H1 (cell line): ENCODE results near the gene SPEN. TPM values are rescaled to one million over a fixed set of nuclear protein-coding genes. Genes with fewer than 3 reads are reported as not detected.

ENCODE experiments used
- CREB1 ChIP-seq: IDR thresholded peaks from 2 replicates; pipeline ENCODE4 v1.6.1; 2012; ENCODE audit warnings: inconsistent platforms
- POLR2AphosphoS5 ChIP-seq: IDR thresholded peaks from 2 replicates; pipeline ENCODE4 v1.6.1; 2011; ENCODE audit warnings: low read depth, low read length
- polyA plus RNA-seq, 7 experiments: library from polyadenylated mRNA; depleted of rRNA in 3 of 7; stranded (reverse) in 5 of 7; unstranded in 2 of 7; fragments of >200 nt in 5 of 7; fragments of 200-250 nt in 2 of 7; gene quantifications; 1 replicate in 5 of 7; 2 replicates in 1 of 7; 4 replicates in 1 of 7; pipeline versions ENCODE4 v1.2.1 to v1.2.3, GENCODE V29; 2011 to 2013; ENCODE audit warnings: missing spikeins in 2 of 7, mixed read lengths in 2 of 7
- total RNA-seq: library from RNA; stranded (reverse); fragmentation: NEBNext Ultra II Directional; extraction: Animal tissue kit (Norgen Biotek cat#: 25700); gene quantifications from 2 replicates; pipeline ENCODE4 v1.2.1, GENCODE V29; 2021

Gene SPEN
- total and polyA plus RNA-seq, 2 of the 8 experiments (the other 6 are each of a cell fraction or from before 2014, with no cell fraction given), result 12.5 to 52.1 TPM

DNA sequence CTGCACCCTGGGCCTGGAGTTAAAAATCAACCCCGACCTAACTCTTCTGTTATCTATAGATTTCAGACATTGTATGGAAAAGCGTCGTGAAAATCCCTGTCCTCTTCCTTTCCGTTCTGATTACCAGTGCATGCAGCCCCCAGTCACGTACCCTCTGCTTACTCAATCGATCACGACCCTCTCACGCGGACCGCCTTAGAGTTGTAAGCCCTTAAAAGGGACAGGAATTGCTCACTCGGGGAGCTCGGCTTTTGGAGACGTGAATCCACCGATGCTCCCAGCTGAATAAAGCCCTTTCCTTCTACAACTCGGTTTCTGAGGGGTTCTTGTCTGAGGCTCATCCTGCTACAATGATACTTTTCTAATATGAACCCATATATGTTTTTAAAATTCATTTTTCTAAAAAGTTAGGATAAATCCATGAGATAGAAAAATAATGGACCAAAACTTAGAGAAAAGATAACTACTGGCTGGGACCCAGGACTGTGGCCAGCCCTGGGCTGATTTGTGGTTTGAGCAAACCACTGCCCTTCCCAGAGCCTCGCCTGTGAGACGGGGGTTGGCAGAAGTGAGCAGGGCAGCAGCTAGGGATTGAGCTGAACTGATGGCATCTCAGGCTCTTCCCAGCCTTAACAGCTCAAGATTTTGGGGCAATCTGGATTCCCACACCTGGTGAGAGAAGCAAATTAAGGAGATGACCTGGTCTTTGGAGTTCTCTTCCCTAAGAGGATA, 45.1 kb upstream of the SPEN start (continued):
- no peak for TF ChIP-seq CREB1
- no peak for TF ChIP-seq POLR2AphosphoS5
- TF ChIP-seq, all 59 proteins: peak for 0
